Neural progenitor cell (in vitro differentiated cells): ENCODE measurements around the gene MBP.

Experiments used
- EZH2 ChIP-seq: fragments of 200-600 bp; sonication (generic); IDR thresholded peaks from 2 replicates; pipeline ENCODE4 v1.6.1; 2017; ENCODE audit warnings: antibody characterized with exemption, mild to moderate bottlenecking, moderate library complexity
- EZH2phosphoT487 ChIP-seq: fragments of 200-600 bp; sonication (generic); IDR thresholded peaks from 2 replicates; pipeline ENCODE4 v1.6.1; 2017; ENCODE audit warnings: antibody characterized with exemption
- TF ChIP-seq, protein P1 (sequence below): fragments of 200-600 bp; sonication (generic); IDR thresholded peaks from 2 replicates; pipeline ENCODE4 v1.5.1; 2017; ENCODE audit warnings: antibody characterized with exemption, mild to moderate bottlenecking

GRCh38 chr18:76982038-76982437 is 150.5 kb downstream of the MBP start:
- TF ChIP-seq EZH2 (no peak), EZH2phosphoT487 (no peak)
- TF ChIP-seq, protein P1, sequence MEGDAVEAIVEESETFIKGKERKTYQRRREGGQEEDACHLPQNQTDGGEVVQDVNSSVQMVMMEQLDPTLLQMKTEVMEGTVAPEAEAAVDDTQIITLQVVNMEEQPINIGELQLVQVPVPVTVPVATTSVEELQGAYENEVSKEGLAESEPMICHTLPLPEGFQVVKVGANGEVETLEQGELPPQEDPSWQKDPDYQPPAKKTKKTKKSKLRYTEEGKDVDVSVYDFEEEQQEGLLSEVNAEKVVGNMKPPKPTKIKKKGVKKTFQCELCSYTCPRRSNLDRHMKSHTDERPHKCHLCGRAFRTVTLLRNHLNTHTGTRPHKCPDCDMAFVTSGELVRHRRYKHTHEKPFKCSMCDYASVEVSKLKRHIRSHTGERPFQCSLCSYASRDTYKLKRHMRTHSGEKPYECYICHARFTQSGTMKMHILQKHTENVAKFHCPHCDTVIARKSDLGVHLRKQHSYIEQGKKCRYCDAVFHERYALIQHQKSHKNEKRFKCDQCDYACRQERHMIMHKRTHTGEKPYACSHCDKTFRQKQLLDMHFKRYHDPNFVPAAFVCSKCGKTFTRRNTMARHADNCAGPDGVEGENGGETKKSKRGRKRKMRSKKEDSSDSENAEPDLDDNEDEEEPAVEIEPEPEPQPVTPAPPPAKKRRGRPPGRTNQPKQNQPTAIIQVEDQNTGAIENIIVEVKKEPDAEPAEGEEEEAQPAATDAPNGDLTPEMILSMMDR = no peak
